NB4 (cell line): ENCODE measurements around the gene COL23A1.

Experiments
- POLR2A ChIP-seq: IDR thresholded peaks from 2 replicates; pipeline ENCODE4 v1.6.1; 2011; ENCODE audit warnings: mild to moderate bottlenecking; ENCODE audit not compliant: insufficient read length; ENCODE audit errors: extremely low read depth
- TF ChIP-seq, protein P1 (sequence below): IDR thresholded peaks from one replicate; pipeline ENCODE4 v1.5.1; 2012; ENCODE audit warnings: low read depth, low read length

DNA sequence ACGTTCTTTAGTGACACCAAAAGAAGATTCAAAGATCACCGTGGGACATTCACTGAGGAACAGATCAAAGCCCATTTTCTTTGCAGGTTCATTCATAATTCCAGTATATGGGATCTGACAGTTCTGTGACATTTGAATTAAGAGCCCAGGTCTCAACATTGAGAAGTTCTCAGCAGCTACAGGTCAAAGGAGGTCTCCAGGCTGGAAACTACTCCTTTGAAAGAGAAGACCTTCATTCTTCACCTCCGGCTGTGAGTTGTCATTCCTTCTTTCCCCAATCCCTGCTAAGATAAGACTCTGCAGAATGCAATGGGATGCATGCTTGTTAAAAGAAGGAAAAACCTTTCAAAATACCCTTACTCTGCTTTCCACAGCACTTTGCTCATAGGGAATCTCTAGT is 79.0 kb downstream of the COL23A1 start:
- TF ChIP-seq, protein P1, sequence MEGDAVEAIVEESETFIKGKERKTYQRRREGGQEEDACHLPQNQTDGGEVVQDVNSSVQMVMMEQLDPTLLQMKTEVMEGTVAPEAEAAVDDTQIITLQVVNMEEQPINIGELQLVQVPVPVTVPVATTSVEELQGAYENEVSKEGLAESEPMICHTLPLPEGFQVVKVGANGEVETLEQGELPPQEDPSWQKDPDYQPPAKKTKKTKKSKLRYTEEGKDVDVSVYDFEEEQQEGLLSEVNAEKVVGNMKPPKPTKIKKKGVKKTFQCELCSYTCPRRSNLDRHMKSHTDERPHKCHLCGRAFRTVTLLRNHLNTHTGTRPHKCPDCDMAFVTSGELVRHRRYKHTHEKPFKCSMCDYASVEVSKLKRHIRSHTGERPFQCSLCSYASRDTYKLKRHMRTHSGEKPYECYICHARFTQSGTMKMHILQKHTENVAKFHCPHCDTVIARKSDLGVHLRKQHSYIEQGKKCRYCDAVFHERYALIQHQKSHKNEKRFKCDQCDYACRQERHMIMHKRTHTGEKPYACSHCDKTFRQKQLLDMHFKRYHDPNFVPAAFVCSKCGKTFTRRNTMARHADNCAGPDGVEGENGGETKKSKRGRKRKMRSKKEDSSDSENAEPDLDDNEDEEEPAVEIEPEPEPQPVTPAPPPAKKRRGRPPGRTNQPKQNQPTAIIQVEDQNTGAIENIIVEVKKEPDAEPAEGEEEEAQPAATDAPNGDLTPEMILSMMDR: no peak
- no peak for TF ChIP-seq POLR2A
